GM19468 (cell line): ENCODE measurements around the gene SELENOO.

Experiments used
- ATAC-seq: cut with Tn5 transposase; IDR thresholded peaks from one replicate; pipeline ENCODE4 v1.9.1; 2021; ENCODE audit warnings: mild to moderate bottlenecking, moderate library complexity, moderate number of reproducible peaks; ENCODE audit not compliant: unreplicated experiment; ENCODE audit errors: extremely low read depth

Gene SELENOO

GRCh38 chr22:50171965-50172421 is 28.8 kb upstream of the SELENOO start:
- ATAC-seq = no peak

GRCh38 chr22:50173311-50173982 is 27.4 kb upstream of the SELENOO start:
- ATAC-seq = no peak

- no peak for ATAC-seq
Measured at GRCh38 chr22:50173983-50174355, 26.8 kb upstream of the SELENOO start.

GRCh38 chr22:50174382-50175190 is 26.2 kb upstream of the SELENOO start:
- no peak for ATAC-seq

- ATAC-seq = no peak
Measured at GRCh38 chr22:50175191-50175461, 25.7 kb upstream of the SELENOO start.

- ATAC-seq = no peak
Measured at GRCh38 chr22:50175921-50176849, 24.6 kb upstream of the SELENOO start.

- ATAC-seq = no peak
Measured at GRCh38 chr22:50176850-50177536, 23.8 kb upstream of the SELENOO start.

GRCh38 chr22:50177537-50178470 is 23.0 kb upstream of the SELENOO start:
- no peak for ATAC-seq

- no peak for ATAC-seq
Measured at GRCh38 chr22:50178471-50178864, 22.3 kb upstream of the SELENOO start.

GRCh38 chr22:50178871-50179869 is 21.6 kb upstream of the SELENOO start:
- no peak for ATAC-seq

- ATAC-seq = no peak
Measured at GRCh38 chr22:50179937-50180726, 20.7 kb upstream of the SELENOO start.

- ATAC-seq = no peak
Measured at GRCh38 chr22:50180727-50181521, 19.9 kb upstream of the SELENOO start.

- no peak for ATAC-seq
Measured at GRCh38 chr22:50182176-50183081, 18.4 kb upstream of the SELENOO start.

GRCh38 chr22:50183141-50183971 is 17.5 kb upstream of the SELENOO start:
- no peak for ATAC-seq
